Measurements from ENCODE around the gene MYO1D.
A peak's percentile ranks its signal among the peaks of the same experiment; 100 is the strongest.

MYO1D gene

DNA sequence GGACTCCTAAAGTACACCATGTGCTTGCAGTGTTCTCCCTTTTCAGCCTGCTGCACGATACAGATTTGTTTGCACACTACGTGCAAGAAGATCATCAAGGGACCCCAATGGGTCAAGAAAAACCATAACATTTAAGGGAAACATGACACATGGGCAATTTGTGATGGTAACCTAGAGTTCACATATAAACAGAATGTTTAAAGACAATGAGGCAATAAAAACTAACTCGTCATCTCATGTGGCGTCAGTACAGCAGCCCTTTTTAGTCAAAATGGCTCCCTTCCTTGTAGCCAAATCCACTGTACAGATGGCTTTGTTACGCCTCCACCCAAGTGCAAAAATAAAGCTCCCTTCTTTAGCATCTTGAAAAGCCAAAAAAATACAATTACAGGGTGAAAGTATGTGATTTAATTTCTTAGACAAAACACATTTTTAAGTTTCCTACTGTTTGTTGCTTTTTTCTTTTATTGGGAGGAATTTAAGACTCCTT lies 216.4 kb downstream of the MYO1D start:
- TF ChIP-seq, protein P1, sequence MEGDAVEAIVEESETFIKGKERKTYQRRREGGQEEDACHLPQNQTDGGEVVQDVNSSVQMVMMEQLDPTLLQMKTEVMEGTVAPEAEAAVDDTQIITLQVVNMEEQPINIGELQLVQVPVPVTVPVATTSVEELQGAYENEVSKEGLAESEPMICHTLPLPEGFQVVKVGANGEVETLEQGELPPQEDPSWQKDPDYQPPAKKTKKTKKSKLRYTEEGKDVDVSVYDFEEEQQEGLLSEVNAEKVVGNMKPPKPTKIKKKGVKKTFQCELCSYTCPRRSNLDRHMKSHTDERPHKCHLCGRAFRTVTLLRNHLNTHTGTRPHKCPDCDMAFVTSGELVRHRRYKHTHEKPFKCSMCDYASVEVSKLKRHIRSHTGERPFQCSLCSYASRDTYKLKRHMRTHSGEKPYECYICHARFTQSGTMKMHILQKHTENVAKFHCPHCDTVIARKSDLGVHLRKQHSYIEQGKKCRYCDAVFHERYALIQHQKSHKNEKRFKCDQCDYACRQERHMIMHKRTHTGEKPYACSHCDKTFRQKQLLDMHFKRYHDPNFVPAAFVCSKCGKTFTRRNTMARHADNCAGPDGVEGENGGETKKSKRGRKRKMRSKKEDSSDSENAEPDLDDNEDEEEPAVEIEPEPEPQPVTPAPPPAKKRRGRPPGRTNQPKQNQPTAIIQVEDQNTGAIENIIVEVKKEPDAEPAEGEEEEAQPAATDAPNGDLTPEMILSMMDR (IDR thresholded peaks at IDR 0.05; ENCODE audit: extremely low read depth, insufficient read depth, missing control alignments), result no peak
- in situ Hi-C loops (cut with MboI; ENCODE audit: low pct_unique_long_range_greater_than_20kb, low sequenced_read_pairs, unreplicated experiment), result no loop called here
- DNase-seq (ENCODE audit: low spot score), result no peak

DNA sequence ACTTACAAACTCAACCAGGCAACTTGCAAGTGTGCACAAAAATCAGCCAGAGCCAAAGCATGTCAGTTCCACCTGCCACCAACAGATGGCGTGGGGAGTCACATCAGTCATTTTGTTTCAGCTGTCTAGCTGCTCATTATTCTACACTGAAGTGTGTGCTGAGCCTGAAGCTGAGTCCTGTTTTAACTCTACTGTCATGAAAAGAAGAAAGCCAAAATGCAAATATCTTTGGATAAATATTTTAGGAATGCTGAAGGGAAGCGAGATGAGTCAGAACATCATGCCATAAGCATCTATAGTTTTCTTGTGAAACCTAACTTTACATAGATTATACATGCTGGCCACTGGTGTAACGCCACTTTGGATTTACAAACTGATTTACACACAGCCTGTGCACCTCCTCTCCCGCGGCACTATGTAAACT lies 217.5 kb downstream of the MYO1D start:
- in situ Hi-C loops (cut with MboI; ENCODE audit: low pct_unique_long_range_greater_than_20kb, low sequenced_read_pairs, unreplicated experiment), result loop anchor here (10.0 kb wide), 1 partner anchor 95 kb away; no protein-coding TSS in a partner anchor
- peak; percentile 80 for DNase-seq (ENCODE audit: low spot score)
- TF ChIP-seq, protein P1 (IDR thresholded peaks at IDR 0.05; ENCODE audit: extremely low read depth, insufficient read depth, missing control alignments), result peak; percentile 85

DNA sequence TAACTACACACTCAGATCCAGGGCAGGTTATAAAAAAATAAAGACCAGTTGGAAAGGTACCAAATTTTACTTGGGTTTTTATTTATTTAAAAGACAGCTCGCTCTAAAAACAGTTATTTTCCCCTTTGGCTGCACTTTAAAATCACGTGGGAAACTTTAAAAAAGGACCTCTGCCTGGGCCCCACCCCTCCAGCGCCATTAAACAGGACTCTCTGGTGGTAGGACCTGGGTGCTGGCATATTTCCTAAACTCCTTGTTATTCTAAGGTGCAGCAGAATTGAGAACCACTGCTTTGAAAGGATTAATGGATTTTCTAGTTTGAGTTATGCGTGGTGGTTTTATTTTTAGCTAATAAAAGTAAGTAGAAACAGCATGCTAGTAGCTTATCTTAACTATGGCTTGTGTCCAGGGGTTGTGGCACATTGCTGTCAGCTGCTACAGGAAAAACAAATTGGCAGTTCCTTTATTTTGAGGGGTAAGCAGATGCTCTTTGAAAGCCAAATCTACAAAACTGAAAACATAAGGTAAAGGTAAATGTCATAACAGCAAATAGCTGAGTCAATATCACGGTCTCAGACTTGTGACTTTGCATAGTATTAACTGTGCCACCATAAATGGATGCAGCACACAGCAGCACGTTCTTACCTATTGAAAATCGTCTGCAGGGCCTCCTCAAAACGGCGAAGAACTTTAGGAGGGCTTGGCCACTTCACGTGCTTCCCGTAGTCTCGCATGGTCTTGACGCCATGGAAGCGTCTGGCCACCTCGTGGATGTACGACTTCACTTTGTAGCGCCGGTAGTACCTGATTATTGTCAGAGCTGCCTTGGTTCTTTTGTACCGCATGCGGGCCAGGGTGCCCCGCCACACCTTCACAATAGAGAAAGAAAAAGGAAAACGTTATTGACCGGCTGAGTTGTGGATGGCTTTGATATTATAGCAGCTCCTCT lies 218.2 kb downstream of the MYO1D start:
- in situ Hi-C loops (cut with MboI; ENCODE audit: low pct_unique_long_range_greater_than_20kb, low sequenced_read_pairs, unreplicated experiment), result loop anchor here (10.0 kb wide), 1 partner anchor 96 kb away; no protein-coding TSS in a partner anchor

DNA sequence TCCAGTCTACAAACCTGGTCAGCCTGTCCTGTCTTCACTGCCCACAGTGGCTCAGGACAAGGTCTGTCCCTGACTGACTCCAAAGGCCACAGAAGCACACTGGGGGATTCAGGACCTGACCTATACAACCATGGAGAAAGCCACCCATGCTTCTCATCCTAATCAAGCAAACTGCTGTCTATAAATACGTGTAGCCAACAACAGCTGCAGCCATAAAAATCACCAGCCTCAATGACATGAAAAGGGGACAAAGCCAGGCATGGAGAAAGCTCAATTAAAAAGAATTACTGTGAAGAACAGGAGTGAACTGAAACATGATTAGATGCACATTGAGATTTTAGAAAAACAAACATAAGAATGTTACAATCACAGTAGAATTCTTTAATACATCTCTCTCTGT lies 220.0 kb downstream of the MYO1D start:
- in situ Hi-C loops (cut with MboI; ENCODE audit: low pct_unique_long_range_greater_than_20kb, low sequenced_read_pairs, unreplicated experiment), result loop anchor here (10.0 kb wide), 1 partner anchor 98 kb away; no protein-coding TSS in a partner anchor
- no peak for DNase-seq (ENCODE audit: low spot score)
- TF ChIP-seq, protein P1 (IDR thresholded peaks at IDR 0.05; ENCODE audit: extremely low read depth, insufficient read depth, missing control alignments), result no peak

More for the DNA sequence above, 218.2 kb downstream of the MYO1D start:
- DNase-seq (ENCODE audit: low spot score), result no peak
- TF ChIP-seq, protein P1 (IDR thresholded peaks at IDR 0.05; ENCODE audit: extremely low read depth, insufficient read depth, missing control alignments), result no peak

DNA sequence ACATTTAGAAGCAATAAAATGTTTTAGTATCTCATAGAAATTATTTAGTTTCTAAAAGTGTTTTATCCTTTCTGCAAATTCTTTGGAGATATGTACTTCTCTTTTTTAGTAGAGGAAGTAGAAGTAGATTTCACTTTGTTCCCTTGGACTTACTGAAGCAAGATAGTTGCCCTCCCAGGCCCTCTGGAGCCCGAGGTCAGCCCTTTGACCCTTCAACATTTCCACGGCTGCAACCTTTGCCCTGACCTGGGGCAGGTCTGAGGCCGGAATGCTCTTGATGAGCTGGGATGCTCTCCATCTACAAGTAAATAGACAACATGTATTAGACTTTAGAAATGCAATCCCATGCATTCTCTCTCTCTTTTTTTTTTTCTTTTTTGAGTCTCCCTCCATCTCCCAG lies 222.6 kb downstream of the MYO1D start:
- in situ Hi-C loops (cut with MboI; ENCODE audit: low pct_unique_long_range_greater_than_20kb, low sequenced_read_pairs, unreplicated experiment), result loop anchor here (10.0 kb wide), 1 partner anchor 100 kb away; no protein-coding TSS in a partner anchor
- no peak for DNase-seq (ENCODE audit: low spot score)
- TF ChIP-seq, protein P1 (IDR thresholded peaks at IDR 0.05; ENCODE audit: extremely low read depth, insufficient read depth, missing control alignments), result no peak

DNA sequence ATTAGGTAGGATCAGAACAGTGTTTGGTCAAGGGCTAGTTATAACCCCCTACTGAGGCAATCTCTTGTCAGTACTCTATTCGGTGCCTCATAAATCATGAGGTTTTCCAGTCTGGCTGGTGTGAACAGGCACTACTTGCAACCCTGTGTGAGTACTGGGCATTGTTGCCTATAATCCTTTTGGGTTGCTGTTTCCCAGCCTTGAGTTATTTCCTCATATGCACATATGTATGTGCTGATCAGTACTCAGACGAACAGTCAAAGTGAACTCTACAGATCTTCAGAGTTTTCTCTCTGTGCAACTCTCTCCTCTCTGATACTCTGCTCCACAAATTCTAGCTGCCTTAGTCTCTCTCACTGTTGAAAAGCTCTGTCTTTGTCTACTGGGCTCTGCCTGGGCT lies 225.8 kb downstream of the MYO1D start:
- TF ChIP-seq, protein P1 (IDR thresholded peaks at IDR 0.05; ENCODE audit: extremely low read depth, insufficient read depth, missing control alignments), result no peak
- no peak for DNase-seq (ENCODE audit: low spot score)
- in situ Hi-C loops (cut with MboI; ENCODE audit: low pct_unique_long_range_greater_than_20kb, low sequenced_read_pairs, unreplicated experiment), result loop anchor here (10.0 kb wide), 1 partner anchor 104 kb away; no protein-coding TSS in a partner anchor

All from GM13977 (cell line).